WERI-Rb-1 (cell line): ENCODE results near the gene EPHX1.

ENCODE experiments used
- DNase-seq: peaks from one replicate; pipeline ENCODE4 v3.0.0-alpha.2; 2020
- H3K27ac ChIP-seq: fragments of 250-450 bp; sonication (Bioruptor Pico); 2 replicates; pipeline ENCODE4 v1.5.1; 2020; ENCODE audit warnings: mild to moderate bottlenecking, moderate library complexity
- H3K27me3 ChIP-seq: fragments of 250-450 bp; sonication (Bioruptor Pico); 2 replicates; pipeline ENCODE4 v1.5.1; 2021; ENCODE audit warnings: mild to moderate bottlenecking, low read depth, moderate library complexity; ENCODE audit not compliant: insufficient read depth, severe bottlenecking
- H3K36me3 ChIP-seq: fragments of 250-450 bp; sonication (Bioruptor Pico); 2 replicates; pipeline ENCODE4 v1.5.1; 2020; ENCODE audit warnings: mild to moderate bottlenecking, moderate library complexity
- H3K4me3 ChIP-seq: 2 replicates; pipeline ENCODE4 v1.5.1; 2011; ENCODE audit warnings: low read depth, mild to moderate bottlenecking, control low read depth, low read length
- H3K9me3 ChIP-seq: fragments of 250-450 bp; sonication (Bioruptor Pico); 2 replicates; pipeline ENCODE4 v1.5.1; 2021; ENCODE audit warnings: mild to moderate bottlenecking, moderate library complexity; ENCODE audit not compliant: severe bottlenecking
- TF ChIP-seq, protein P1 (sequence below): IDR thresholded peaks from 2 replicates; pipeline ENCODE4 v1.5.1; 2011; ENCODE audit warnings: low read depth, mild to moderate bottlenecking, control low read depth, inconsistent platforms, low read length

Gene EPHX1

DNA sequence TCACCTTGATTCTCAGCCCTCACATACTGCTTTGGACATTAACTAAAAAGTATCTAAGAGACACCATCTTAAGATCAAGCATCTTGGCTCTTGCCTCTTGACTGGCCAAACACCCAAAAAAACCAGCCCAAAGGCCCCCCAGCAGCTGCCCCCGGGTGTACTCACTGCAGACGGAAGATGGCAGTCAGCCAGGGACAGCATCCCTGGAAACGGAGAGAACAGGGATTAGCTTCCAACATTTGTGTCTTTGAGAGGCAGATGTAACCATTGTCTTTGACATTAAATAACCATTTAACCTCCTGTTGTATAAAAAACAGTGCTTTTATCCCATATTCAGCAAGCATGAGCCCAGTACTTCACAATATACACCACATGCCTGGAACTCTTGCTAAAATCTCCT lies 61.0 kb downstream of the EPHX1 start:
- Histone ChIP-seq H3K36me3 (no peaks in the 10 kb centered on the region), H3K27ac (no peak overlapping the region), H3K4me3 (no peak overlapping the region), H3K9me3 (no peaks in the 10 kb centered on the region), H3K27me3 (no peaks in the 10 kb centered on the region)
- TF ChIP-seq, protein P1, sequence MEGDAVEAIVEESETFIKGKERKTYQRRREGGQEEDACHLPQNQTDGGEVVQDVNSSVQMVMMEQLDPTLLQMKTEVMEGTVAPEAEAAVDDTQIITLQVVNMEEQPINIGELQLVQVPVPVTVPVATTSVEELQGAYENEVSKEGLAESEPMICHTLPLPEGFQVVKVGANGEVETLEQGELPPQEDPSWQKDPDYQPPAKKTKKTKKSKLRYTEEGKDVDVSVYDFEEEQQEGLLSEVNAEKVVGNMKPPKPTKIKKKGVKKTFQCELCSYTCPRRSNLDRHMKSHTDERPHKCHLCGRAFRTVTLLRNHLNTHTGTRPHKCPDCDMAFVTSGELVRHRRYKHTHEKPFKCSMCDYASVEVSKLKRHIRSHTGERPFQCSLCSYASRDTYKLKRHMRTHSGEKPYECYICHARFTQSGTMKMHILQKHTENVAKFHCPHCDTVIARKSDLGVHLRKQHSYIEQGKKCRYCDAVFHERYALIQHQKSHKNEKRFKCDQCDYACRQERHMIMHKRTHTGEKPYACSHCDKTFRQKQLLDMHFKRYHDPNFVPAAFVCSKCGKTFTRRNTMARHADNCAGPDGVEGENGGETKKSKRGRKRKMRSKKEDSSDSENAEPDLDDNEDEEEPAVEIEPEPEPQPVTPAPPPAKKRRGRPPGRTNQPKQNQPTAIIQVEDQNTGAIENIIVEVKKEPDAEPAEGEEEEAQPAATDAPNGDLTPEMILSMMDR = no peak
- DNase-seq = no peak

DNA sequence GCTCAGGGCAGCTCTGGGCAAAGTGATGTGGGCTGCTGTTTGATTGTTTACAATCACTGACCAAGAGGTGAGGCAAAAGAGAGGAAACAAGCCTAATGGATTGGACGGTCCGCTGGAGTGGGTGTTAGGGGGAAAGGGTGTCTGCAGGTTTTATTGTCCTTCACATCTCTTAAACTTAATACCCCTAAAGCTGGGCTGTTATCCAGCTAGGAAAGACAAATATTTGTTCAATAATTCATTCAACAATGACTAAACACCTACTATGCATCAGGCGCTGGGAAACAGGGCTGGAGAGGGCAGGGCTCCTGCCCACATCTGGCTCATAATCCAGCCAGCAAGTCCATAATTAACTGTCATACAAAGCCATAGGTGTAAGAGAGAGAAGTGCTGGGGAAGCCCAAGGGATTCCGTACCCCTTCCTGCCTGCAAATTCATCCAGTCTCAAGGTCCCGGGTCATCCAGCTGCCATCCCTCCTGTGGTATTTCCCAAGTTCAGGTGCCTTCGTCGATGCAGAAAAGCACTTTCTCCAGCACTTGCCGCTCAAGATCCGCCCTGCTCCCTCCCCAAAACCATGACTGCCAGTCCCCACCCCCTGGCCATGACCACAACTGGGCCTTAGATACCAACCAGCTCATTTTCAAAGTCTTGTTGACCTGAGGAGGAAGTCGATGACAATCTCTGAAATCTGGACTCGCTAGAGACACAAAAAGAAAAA lies 61.6 kb downstream of the EPHX1 start:
- Histone ChIP-seq H3K27me3 (no peaks in the 10 kb centered on the region), H3K27ac (no peak overlapping the region), H3K36me3 (no peaks in the 10 kb centered on the region), H3K9me3 (no peaks in the 10 kb centered on the region), H3K4me3 (no peak overlapping the region)
- no peak for DNase-seq
- TF ChIP-seq, protein P1 = no peak

DNA sequence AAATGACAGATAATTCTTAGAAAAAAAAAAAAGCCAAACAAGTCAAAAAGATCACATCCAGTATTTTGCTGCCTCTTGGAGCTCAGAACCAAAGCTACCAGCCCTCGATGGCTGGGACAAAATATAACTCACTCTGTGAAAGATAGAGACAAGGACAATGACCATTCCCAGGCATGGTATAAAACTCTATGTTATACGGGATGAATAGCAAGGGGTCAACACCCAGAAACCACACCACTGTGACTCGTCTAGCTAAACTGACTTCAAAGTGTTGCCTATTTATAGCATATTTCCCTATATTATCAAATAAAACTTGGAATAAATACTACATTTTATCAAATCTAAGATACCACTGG lies 62.1 kb downstream of the EPHX1 start:
- no peak overlapping the region for H3K4me3 ChIP-seq
- H3K9me3 ChIP-seq = no peaks in the 10 kb centered on the region
- H3K36me3 ChIP-seq = no peaks in the 10 kb centered on the region
- H3K27me3 ChIP-seq = no peaks in the 10 kb centered on the region
- DNase-seq = no peak
- TF ChIP-seq, protein P1 = no peak
- no peak overlapping the region for H3K27ac ChIP-seq

DNA sequence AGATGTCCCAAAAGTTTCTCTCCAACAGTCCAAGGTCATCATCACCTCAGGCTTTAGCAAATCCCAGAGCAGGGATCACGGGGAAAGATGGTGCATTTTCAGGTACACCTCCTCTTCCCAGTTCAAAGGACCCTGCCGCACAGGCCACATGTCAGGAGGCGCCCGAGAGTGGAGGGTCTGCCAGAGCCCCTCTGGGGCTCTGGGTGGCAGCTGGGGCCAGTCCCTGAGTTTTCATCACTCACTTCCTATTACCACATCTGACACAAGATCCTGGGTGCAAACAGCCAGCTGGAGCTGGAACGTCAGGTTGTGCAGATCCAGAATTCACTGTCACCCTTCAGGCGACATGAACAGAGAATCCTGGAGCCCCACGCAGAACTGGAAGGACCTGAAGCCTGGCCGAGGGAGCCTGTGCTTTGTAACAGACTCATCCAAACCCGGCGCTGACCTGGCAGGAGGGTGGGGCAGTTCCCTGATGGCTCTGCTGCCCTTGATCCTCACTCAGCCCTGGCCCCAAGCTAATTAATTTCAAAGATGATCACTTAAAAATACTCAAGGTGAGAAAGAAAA lies 63.4 kb downstream of the EPHX1 start:
- Histone ChIP-seq H3K4me3 (no peak overlapping the region), H3K27ac (no peak overlapping the region), H3K9me3 (no peaks in the 10 kb centered on the region), H3K27me3 (no peaks in the 10 kb centered on the region), H3K36me3 (no peaks in the 10 kb centered on the region)
- TF ChIP-seq, protein P1 = no peak
- DNase-seq = no peak

DNA sequence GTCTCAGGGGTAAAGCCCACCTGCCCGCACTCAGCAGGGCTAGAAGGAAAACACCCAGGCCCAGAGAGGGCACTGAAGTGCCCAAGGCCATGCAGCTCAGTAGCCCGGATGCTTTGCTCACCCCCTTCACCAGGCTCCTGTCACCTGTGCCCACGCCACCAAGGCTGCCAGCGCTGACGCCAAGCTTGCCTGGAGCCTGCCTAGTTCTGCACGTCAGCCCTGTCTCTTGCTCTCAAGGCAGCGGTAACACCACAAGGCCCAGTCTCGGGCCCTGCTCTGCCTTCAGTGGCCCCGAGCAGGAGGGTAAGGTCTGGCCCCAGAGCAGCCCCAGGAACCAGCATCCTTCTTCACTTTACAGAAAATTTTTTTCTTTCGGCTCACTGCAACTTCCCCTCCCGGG lies 64.5 kb downstream of the EPHX1 start:
- TF ChIP-seq, protein P1 = no peak
- H3K4me3 ChIP-seq = no peak overlapping the region
- H3K27me3 ChIP-seq = no peaks in the 10 kb centered on the region
- no peak for DNase-seq
- H3K36me3 ChIP-seq = no peaks in the 10 kb centered on the region
- no peaks in the 10 kb centered on the region for H3K9me3 ChIP-seq
- peak overlapping the region; percentile 76 for H3K27ac ChIP-seq
